ENCODE results near the gene ATP10A. TPM values are rescaled to one million over a fixed set of nuclear protein-coding genes. Genes with fewer than 3 reads are reported as not detected.
A peak's percentile ranks its signal among the peaks of the same experiment; 100 is the strongest.

The ATP10A gene
- total and polyA plus RNA-seq, 8 donors: 1.5 to 15.2 (median 3.2) TPM

DNA sequence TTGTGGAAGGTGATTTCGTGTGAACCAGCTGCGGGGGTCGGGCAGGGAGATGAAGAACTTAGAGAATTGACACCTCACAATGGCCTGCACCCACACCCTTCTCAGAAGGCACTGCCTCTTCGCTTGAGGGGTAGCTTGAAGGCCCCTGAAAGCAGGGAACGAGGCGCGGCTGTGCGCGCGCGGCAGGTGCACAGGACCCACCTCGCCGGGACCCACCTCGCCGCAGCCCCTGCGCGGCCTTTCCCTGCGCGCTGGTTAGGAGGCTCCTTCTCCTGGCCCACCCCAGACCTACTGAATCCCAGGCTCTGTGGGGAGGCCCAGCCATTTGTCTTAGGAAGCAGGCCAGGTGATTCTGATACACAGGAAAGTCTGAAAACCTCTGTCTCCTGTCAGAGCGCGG, 46.2 kb upstream of the ATP10A start:
- intact Hi-C loops (cut with DNase I; ENCODE audit: low total_unique reads): no loop called here
- no peaks in the 10 kb centered on the region for H3K4me1 ChIP-seq
- TF ChIP-seq POLR2A (IDR thresholded peaks at IDR 0.05): no peak
- no peaks in the 10 kb centered on the region for H3K27me3 ChIP-seq
- WGBS, 5 donors: 86 to 91% (median 90%) methylated on average over 20 to 21 of the region's 21 CpGs
- H3K27ac ChIP-seq: no peak overlapping the region
- H3K9me3 ChIP-seq: no peaks in the 10 kb centered on the region
- no peaks in the 10 kb centered on the region for H3K36me3 ChIP-seq
- DNase-seq: no peak
- no peak overlapping the region for H3K4me3 ChIP-seq

DNA sequence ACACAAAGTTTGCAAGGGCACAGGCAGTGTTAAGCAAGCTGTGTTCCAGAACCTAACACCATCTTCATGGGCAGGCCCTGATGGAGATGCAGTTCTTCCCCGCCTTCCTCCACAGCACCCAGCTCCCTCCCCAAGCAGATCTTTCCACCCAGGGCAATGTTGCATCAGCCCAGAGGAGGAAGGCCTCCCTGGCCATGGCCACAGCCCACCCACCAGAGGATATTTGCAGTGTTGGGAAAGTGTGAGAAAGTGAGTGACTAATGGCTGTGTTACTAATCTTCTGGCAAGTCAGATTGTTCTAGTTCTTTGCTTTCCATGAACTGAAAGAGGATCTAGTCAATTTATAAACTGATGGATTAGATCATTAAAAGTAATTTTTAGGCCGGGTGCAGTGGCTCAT, 42.0 kb upstream of the ATP10A start:
- Histone ChIP-seq H3K36me3 (no peaks in the 10 kb centered on the region), H3K9me3 (no peaks in the 10 kb centered on the region), H3K27me3 (no peaks in the 10 kb centered on the region), H3K27ac (no peak overlapping the region), H3K4me1 (peaks cover 0 to 10% (median 4%) of the 10 kb centered on the region in 4 donors), H3K4me3 (no peak overlapping the region)
- TF ChIP-seq POLR2AphosphoS5 (IDR thresholded peaks at IDR 0.05) (peak in 2 of 3 donors; percentile 26), POLR2A (IDR thresholded peaks at IDR 0.05) (no peak)
- intact Hi-C loops (cut with DNase I; ENCODE audit: low total_unique reads): no loop called here
- DNase-seq: no peak
- 73 to 86% (median 77%) methylated on average over 2 of the region's 2 CpGs for WGBS, 5 donors

DNA sequence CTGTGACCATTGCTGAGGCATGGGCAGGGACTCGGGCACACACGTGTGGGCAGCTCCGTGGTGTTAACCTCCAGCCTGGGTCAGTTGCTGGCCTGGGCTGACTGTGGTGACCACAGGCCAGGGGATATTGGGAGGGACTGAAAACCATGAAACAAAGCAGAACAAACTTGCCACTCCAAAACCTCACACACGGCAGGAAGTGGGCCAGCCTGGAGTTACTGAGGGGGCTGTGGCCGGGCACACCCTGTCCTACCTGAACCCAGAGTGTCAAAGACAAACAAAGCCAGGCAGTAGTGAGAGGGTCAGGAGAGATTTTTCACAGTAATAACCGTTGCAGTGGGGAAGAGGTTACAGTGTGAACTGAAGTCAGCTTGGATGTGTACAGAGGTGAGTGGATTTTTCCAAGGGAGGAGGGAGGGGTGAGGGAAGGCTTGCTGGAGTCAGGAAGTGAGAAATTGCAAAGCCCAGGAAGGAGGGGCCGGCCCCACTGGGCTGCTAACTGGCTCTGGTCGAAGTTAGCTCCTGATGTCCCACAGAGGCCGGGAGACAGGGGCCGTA, 40.0 kb upstream of the ATP10A start:
- intact Hi-C loops (cut with DNase I; ENCODE audit: low total_unique reads): no loop called here
- no peaks in the 10 kb centered on the region for H3K27me3 ChIP-seq
- whole genome bisulfite sequencing, 5 donors: 31 to 51% (median 44%) methylated on average over 10 of the region's 10 CpGs
- no peak for TF ChIP-seq POLR2AphosphoS5 (IDR thresholded peaks at IDR 0.05)
- no peak for TF ChIP-seq CTCF (IDR thresholded peaks at IDR 0.05)
- no peak for TF ChIP-seq EP300 (IDR thresholded peaks at IDR 0.05)
- TF ChIP-seq POLR2A (IDR thresholded peaks at IDR 0.05): no peak
- peak in 1 of 2 donors; percentile 70 for DNase-seq
- no peaks in the 10 kb centered on the region for H3K36me3 ChIP-seq
- peaks cover 0 to 10% (median 4%) of the 10 kb centered on the region in 4 donors for H3K4me1 ChIP-seq
- no peaks in the 10 kb centered on the region for H3K9me3 ChIP-seq
- no peak overlapping the region for H3K27ac ChIP-seq
- no peak overlapping the region for H3K4me3 ChIP-seq

- DNase-seq: peak in 1 of 2 donors; percentile 12
- intact Hi-C loops (cut with DNase I; ENCODE audit: low total_unique reads): no loop called here
- H3K36me3 ChIP-seq: no peaks in the 10 kb centered on the region
- H3K27me3 ChIP-seq: no peaks in the 10 kb centered on the region
- H3K4me3 ChIP-seq: no peak overlapping the region
- peaks cover 0 to 10% (median 4%) of the 10 kb centered on the region in 4 donors for H3K4me1 ChIP-seq
- 87 to 93% (median 91%) methylated on average over 14 of the region's 14 CpGs for WGBS, 5 donors
- H3K27ac ChIP-seq: no peak overlapping the region
- H3K9me3 ChIP-seq: no peaks in the 10 kb centered on the region
- TF ChIP-seq CTCF (IDR thresholded peaks at IDR 0.05) (no peak), POLR2A (IDR thresholded peaks at IDR 0.05) (no peak), EP300 (IDR thresholded peaks at IDR 0.05) (no peak), POLR2AphosphoS5 (IDR thresholded peaks at IDR 0.05) (no peak)
These were observed 38.9 kb upstream of the ATP10A start for GRCh38 chr15:25901811-25902605.

DNA sequence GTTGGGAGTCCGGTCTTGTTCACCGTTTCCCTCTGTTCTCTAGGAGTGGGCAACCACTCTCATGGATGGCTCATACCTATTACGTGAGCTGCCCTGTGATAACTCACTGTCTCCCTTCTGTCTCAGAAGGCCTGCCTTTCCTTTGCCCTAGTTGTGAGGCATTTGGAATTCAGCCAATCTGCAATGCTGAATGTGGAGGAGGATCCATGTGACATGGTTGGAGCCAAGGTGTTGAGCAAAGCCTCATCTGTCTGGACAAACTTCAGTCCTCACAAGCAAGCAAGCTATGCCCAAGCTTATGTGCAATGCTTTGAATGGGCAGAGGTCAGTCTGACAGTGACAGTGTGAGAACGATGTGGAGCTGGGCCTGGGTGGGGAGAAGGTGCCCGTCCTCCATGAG, 37.8 kb upstream of the ATP10A start:
- H3K36me3 ChIP-seq: no peaks in the 10 kb centered on the region
- no peak for DNase-seq
- H3K9me3 ChIP-seq: no peaks in the 10 kb centered on the region
- peaks cover 0 to 10% (median 4%) of the 10 kb centered on the region in 4 donors for H3K4me1 ChIP-seq
- H3K27ac ChIP-seq: no peak overlapping the region
- intact Hi-C loops (cut with DNase I; ENCODE audit: low total_unique reads): no loop called here
- no peak overlapping the region for H3K4me3 ChIP-seq
- H3K27me3 ChIP-seq: no peaks in the 10 kb centered on the region
- TF ChIP-seq CTCF (IDR thresholded peaks at IDR 0.05): no peak
- TF ChIP-seq POLR2AphosphoS5 (IDR thresholded peaks at IDR 0.05): no peak
- no peak for TF ChIP-seq EP300 (IDR thresholded peaks at IDR 0.05)
- no peak for TF ChIP-seq POLR2A (IDR thresholded peaks at IDR 0.05)
- 84 to 95% (median 87%) methylated on average over 5 of the region's 5 CpGs for WGBS, 5 donors

Data from stomach (tissue), 9 donors.